GM21447 (cell line): ENCODE data around the gene DDO.

Experiments
- ATAC-seq: cut with Tn5 transposase; IDR thresholded peaks from one replicate; pipeline ENCODE4 v1.9.1; 2021; ENCODE audit not compliant: unreplicated experiment

DDO gene

GRCh38 chr6:110421749-110422443 is 6.5 kb upstream of the DDO start:
- no peak for ATAC-seq

GRCh38 chr6:110419028-110419739 is 3.8 kb upstream of the DDO start:
- ATAC-seq = no peak

GRCh38 chr6:110418594-110418993 is 3.2 kb upstream of the DDO start:
- no peak for ATAC-seq

GRCh38 chr6:110414669-110415068 is 706 bp downstream of the DDO start:
- ATAC-seq = no peak

- ATAC-seq = no peak
Observed at GRCh38 chr6:110412360-110412759, 3.0 kb downstream of the DDO start.

GRCh38 chr6:110410511-110410910 is 4.9 kb downstream of the DDO start:
- ATAC-seq = no peak

- no peak for ATAC-seq
Observed at GRCh38 chr6:110409794-110410193, 5.6 kb downstream of the DDO start.

GRCh38 chr6:110408901-110409300 is 6.5 kb downstream of the DDO start:
- ATAC-seq = no peak

GRCh38 chr6:110404607-110405006 is 10.8 kb downstream of the DDO start:
- no peak for ATAC-seq

GRCh38 chr6:110401585-110402176 is 13.7 kb downstream of the DDO start:
- no peak for ATAC-seq

- no peak for ATAC-seq
Observed at GRCh38 chr6:110400208-110400607, 15.2 kb downstream of the DDO start.

- no peak for ATAC-seq
Observed at GRCh38 chr6:110399219-110400071, 15.9 kb downstream of the DDO start.

- no peak for ATAC-seq
Observed at GRCh38 chr6:110398778-110399177, 16.6 kb downstream of the DDO start.

GRCh38 chr6:110395221-110395620 is 20.2 kb downstream of the DDO start:
- ATAC-seq = no peak

- no peak for ATAC-seq
Observed at GRCh38 chr6:110394409-110394808, 21.0 kb downstream of the DDO start.

- no peak for ATAC-seq
Observed at GRCh38 chr6:110392727-110393126, 22.6 kb downstream of the DDO start.

GRCh38 chr6:110390404-110390803 is 25.0 kb downstream of the DDO start:
- no peak for ATAC-seq

GRCh38 chr6:110389689-110390382 is 25.5 kb downstream of the DDO start:
- no peak for ATAC-seq

- no peak for ATAC-seq
Observed at GRCh38 chr6:110387986-110388385, 27.4 kb downstream of the DDO start.

- no peak for ATAC-seq
Observed at GRCh38 chr6:110385458-110385863, 29.9 kb downstream of the DDO start.

GRCh38 chr6:110378552-110378951 is 36.8 kb downstream of the DDO start:
- no peak for ATAC-seq
